GM06990 (cell line): ENCODE data around the gene OR7A5.
A peak's percentile ranks its signal among the peaks of the same experiment; 100 is the strongest.
"Not testable (repeated sequence)": the region's sequence is repeated elsewhere in the genome, so short reads cannot be mapped to it uniquely, and the experiment has no call there.

Experiments
- DNase-seq: peaks from one replicate; pipeline ENCODE4 v3.0.0-alpha.2; 2011; ENCODE audit not compliant: insufficient read length; ENCODE audit errors: extremely low read depth
- H3K27me3 ChIP-seq: replicated peaks from 2 replicates; pipeline ENCODE4 v1.6.0; 2011; ENCODE audit warnings: low read length; ENCODE audit not compliant: control insufficient read depth, insufficient read depth
- H3K36me3 ChIP-seq: 2 replicates; pipeline ENCODE4 v1.5.1; 2011; ENCODE audit warnings: low read length; ENCODE audit not compliant: control insufficient read depth, insufficient read depth
- H3K4me3 ChIP-seq: replicated peaks from 2 replicates; pipeline ENCODE4 v1.5.1; 2011; ENCODE audit warnings: low read depth, mild to moderate bottlenecking, control low read depth, low read length
- TF ChIP-seq, protein P1 (sequence below): IDR thresholded peaks from 2 replicates; pipeline ENCODE4 v1.5.1; 2011; ENCODE audit warnings: low read length, control low read depth, mild to moderate bottlenecking, inconsistent platforms; ENCODE audit not compliant: insufficient read depth, poor library complexity, severe bottlenecking

The OR7A5 gene

DNA sequence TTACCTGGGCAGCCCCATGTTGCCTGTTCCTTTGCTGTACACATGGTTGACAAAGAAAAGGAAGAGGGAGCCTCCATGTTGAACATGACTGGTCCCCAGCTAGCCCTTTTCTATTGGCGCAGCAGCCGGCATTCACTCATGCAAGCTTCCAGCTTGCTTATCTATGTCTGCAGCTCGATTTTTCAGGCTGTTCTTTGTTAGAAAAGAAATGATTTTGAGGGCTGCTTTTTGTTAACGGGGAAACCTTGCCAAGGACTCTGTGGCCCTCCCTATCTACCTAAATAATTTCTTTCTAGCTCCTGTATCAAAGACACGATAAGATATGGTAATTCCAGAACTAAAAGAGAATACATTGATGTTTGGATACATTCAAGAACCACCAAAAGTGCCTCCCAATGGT is 36.2 kb downstream of the OR7A5 start:
- DNase-seq, result no peak
- no peak overlapping the region for H3K4me3 ChIP-seq
- H3K36me3 ChIP-seq, result no peaks in the 10 kb centered on the region
- H3K27me3 ChIP-seq, result no peaks in the 10 kb centered on the region; the same call in 1 of the 2 replicates
- TF ChIP-seq, protein P1, sequence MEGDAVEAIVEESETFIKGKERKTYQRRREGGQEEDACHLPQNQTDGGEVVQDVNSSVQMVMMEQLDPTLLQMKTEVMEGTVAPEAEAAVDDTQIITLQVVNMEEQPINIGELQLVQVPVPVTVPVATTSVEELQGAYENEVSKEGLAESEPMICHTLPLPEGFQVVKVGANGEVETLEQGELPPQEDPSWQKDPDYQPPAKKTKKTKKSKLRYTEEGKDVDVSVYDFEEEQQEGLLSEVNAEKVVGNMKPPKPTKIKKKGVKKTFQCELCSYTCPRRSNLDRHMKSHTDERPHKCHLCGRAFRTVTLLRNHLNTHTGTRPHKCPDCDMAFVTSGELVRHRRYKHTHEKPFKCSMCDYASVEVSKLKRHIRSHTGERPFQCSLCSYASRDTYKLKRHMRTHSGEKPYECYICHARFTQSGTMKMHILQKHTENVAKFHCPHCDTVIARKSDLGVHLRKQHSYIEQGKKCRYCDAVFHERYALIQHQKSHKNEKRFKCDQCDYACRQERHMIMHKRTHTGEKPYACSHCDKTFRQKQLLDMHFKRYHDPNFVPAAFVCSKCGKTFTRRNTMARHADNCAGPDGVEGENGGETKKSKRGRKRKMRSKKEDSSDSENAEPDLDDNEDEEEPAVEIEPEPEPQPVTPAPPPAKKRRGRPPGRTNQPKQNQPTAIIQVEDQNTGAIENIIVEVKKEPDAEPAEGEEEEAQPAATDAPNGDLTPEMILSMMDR, result no peak

DNA sequence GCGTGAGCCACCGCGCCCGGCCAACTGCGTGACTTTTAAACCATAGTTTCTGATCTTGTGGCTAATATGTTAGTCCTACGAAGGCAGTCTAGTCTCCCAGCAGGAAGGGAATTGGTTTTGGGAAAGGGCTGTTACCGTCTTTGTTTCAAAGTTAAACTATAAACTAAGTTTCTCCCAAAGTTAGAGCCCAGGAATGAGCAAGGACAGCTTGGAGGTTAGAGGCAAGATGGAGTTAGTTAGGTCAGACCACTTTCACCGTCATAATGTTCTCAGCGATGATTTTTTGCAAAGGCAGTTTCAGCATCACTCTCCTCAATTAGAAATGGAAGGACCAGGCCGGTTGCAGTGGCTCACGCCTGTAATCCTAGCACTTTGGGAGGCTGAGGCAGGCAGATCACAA is 39.0 kb downstream of the OR7A5 start:
- H3K36me3 ChIP-seq, result no peaks in the 10 kb centered on the region
- DNase-seq, result no peak
- TF ChIP-seq, protein P1, result no peak
- H3K4me3 ChIP-seq, result no peak overlapping the region
- H3K27me3 ChIP-seq, result no peaks in the 10 kb centered on the region; the same call in 1 of the 2 replicates

DNA sequence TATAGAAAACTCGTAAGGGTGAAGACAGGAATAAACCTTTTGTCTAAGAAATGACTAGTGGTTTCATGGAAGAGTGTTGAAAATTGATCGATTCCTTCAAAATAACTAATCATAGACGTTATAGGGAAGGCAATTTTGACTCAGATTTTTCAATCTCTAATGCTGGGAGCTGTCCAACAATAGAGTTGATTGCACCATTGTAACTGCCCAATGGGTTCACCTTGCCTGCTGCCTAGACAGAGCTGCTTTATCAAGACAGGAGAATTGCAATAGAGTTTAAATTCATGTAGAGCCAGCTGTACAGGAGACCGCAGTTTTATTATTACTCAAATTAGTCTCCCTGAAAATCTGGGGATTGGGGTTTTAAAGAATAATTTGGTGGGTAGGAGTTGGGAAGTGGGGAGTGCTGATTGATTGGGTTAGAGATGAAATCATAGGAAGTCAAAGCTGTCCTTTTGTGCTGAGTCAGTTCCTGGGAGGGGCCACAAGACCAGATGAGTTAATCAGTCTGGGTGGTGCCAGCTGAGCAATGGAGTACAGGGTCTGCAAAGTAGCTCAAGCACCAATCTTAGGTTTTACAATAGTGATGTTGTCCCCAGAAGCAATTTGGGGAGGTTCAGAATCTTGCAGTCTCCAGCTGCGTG is 39.8 kb downstream of the OR7A5 start:
- no peaks in the 10 kb centered on the region; the same call in 1 of the 2 replicates for H3K27me3 ChIP-seq
- no peak for DNase-seq
- H3K4me3 ChIP-seq, result no peak overlapping the region
- no peaks in the 10 kb centered on the region for H3K36me3 ChIP-seq
- TF ChIP-seq, protein P1, result no peak

DNA sequence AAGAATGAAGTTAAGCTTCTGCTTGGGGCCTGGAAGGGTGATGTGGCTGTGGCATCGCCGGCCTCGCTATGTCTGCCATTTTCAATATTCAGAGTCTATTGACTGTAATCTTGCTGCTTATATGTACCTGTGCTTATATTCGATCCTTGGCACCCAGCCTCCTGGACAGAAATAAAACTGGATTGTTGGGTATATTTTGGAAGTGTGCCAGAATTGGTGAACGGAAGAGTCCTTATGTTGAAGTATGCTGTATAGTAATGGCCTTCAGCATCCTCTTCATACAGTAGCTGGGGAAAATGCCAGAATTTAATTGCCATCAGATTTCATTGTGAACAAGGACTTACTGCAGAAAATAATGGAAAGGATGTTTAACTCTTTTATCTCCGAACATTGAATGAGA is 42.7 kb downstream of the OR7A5 start:
- not testable (repeated sequence) for H3K4me3 ChIP-seq, H3K36me3 ChIP-seq, DNase-seq, H3K27me3 ChIP-seq

DNA sequence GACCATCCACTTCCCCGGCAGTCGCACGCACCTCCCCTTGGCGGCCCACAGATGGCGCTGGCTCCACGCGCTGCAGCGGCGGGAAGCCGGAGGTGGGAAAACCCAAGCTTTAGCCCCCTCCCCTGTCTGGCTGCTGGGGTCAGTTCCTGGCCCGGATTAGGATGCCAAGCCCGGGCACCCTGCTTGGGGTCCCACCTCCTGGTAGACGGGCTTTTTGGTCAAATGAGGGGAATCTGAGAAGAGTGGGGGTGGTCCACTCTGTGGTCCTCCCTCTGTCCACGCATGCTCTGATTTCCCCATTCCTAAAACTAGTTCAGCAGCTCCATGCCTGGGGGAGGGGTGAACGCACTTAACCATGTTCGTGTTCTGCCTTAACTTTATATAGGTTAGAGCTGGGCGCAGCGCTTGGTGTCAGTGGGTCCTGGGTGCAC is 48.5 kb downstream of the OR7A5 start:
- DNase-seq, result peak; percentile 52
- Histone ChIP-seq H3K27me3 (no peaks in the 10 kb centered on the region), H3K36me3 (no peaks in the 10 kb centered on the region), H3K4me3 (no peak overlapping the region)
- TF ChIP-seq, protein P1, result peak; percentile 90

DNA sequence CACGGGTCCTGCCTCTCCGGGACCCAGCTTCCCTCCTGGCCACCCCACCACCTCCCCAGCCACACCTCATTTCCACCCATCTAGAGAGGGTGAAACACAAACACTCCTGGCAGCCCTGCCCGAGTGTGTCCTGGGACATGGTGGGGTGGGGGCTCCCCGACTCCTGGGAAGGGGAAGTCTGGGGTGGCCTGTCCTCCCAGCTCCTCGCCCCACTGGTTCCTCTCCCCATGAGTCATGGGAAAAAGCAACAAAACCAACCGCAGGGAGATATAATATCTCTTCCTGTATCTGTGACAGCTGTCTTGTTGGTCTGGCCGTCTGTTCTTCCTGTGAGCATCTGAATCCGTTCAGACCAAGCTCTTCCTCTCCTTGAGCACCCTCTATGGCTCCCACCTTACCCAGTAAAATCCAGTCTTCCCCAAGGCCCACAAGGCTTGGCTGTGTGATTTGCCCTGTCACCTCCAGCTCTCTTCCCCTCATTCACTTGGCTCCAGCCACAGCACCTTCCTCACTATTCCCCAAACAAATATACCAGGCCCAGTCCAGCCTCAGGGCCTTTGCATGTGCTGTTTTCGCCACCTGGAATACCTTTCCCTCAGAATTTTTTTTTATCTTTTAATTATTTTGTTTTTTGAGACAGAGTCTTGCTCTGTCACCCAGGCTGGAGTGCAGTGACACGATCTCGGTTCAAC is 49.7 kb downstream of the OR7A5 start:
- DNase-seq, result peak; percentile 72
- not testable (repeated sequence) for H3K4me3 ChIP-seq, H3K27me3 ChIP-seq, H3K36me3 ChIP-seq

DNA sequence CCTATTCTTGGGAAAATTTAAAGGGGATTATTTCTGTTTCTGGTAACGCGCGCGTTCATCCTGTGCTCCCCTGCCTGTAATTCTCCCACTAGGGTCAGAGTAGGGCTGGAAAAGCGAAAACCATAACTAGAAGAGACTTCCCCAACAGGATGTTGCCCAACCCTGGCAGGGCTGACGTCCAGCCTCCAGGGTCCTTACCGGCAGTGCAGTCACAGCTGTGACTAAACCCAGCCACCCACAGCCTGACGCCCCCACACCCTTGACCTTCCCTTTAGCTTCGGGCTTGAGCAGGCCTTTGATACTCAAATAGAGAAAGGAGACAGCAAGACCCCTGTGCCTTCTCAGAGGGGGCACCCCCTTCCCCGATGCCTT is 50.3 kb downstream of the OR7A5 start:
- not testable (repeated sequence) for H3K36me3 ChIP-seq, H3K27me3 ChIP-seq, H3K4me3 ChIP-seq
- peak; percentile 57 for DNase-seq

DNA sequence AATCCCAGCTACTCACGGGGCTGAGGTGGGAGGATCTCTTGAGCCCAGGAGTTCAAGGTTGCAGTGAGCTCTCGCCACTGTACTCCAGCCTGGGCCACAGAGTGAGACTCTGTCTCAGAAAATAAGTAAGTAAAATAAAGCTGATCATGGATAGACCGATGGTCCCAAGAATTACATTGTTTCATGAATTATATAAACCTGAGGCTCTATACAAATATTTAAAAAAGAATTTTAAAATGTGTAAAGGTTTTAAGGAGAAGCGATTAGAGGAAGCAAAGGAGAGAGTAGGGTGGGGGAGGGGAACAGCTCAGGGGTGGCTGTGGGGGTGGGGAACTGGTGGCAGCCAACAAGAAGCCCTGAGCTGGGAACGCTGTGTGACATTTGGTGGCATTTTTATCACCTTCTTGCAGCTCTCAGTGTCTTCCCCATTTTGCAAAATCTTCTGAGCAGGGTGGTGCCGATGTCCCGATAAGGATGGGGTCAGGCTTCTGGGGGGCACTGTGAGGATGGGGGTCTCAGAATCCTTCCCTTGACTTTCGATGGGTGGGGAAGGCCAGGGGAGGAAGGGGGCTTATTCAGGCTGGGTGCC is 51.5 kb downstream of the OR7A5 start:
- not testable (repeated sequence) for DNase-seq, H3K27me3 ChIP-seq, H3K36me3 ChIP-seq, H3K4me3 ChIP-seq
